ENCODE measurements around the gene PAPPA2. TPM values are rescaled to one million over a fixed set of nuclear protein-coding genes. Genes with fewer than 3 reads are reported as not detected.

Gene PAPPA2
- total RNA-seq, 1 donor from 2014 or later: 0.25 TPM

DNA sequence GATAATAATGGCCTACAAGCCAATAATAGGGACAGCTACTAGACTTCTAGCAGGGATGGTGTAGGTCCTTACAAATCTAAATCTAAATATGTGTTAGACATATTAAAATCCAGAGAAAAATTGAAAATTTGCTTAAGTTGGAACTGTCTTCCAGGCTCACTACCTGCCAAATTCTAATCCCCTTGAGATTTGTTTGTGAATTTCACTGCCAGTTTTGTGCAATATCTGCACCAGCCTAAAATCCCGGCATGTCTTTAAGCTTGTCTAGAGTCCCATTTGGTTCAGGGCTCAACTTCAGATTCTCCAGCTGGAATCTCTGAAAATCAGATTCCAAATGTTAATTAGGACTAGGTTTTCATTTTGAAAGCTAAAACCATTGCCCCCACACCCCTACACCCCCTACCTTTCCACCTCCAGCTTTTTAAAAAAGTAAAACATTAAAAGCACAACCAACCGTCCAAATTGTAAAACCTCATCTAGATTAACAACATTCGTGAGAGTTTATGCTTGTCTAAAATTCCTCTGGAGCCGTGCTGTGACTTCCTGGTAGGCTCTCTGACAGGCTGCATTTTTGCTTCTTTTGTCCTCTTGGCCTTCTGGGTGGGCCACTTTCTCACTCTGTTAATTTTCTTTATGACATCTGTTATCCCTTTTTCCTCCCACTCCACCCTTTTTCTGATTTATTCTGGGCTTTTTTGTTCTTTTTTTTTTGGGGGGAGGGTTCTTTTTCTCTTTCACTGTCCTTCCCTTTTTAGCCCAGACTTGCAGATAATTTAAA, 348.7 kb downstream of the PAPPA2 start:
- Mint-ChIP-seq H3K4me1 (peaks cover 3% of the 10 kb centered on the region), H3K27ac (no peak overlapping the region), H3K4me3 (no peak overlapping the region), H3K9me3 (peaks cover 12% of the 10 kb centered on the region), H3K36me3 (no peaks in the 10 kb centered on the region), H3K27me3 (ENCODE audit: low read depth) (peaks cover 2% of the 10 kb centered on the region)
- TF ChIP-seq, protein P1, sequence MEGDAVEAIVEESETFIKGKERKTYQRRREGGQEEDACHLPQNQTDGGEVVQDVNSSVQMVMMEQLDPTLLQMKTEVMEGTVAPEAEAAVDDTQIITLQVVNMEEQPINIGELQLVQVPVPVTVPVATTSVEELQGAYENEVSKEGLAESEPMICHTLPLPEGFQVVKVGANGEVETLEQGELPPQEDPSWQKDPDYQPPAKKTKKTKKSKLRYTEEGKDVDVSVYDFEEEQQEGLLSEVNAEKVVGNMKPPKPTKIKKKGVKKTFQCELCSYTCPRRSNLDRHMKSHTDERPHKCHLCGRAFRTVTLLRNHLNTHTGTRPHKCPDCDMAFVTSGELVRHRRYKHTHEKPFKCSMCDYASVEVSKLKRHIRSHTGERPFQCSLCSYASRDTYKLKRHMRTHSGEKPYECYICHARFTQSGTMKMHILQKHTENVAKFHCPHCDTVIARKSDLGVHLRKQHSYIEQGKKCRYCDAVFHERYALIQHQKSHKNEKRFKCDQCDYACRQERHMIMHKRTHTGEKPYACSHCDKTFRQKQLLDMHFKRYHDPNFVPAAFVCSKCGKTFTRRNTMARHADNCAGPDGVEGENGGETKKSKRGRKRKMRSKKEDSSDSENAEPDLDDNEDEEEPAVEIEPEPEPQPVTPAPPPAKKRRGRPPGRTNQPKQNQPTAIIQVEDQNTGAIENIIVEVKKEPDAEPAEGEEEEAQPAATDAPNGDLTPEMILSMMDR (IDR thresholded peaks at IDR 0.05; ENCODE audit: unreplicated experiment): no peak
- no peak for DNase-seq (ENCODE audit: low spot score in 2 of 2, unreplicated experiment in 2 of 2)

DNA sequence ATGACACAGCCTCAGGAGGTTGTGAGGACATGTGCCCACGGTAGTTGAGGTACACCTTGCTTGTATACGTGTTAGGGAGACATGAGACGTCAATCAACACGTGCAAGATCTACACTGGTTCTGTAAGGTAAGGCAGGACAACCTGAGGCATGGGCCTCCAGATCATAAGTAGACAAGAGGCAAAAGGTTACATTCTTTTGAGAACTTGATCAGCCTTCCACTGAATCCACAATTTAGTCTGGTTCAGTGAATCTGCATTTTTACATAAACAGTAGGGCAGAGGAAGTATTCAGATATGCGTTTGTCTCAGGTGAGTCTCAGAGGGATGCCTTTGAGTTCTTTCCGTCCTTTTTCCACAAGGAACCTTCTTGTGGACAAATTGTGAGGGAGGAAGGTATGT, 352.6 kb downstream of the PAPPA2 start:
- TF ChIP-seq, protein P1 (IDR thresholded peaks at IDR 0.05; ENCODE audit: unreplicated experiment): no peak
- Mint-ChIP-seq H3K9me3 (peaks cover 12% of the 10 kb centered on the region), H3K4me3 (no peak overlapping the region), H3K27me3 (ENCODE audit: low read depth) (no peaks in the 10 kb centered on the region), H3K27ac (no peak overlapping the region), H3K4me1 (peaks cover 3% of the 10 kb centered on the region), H3K36me3 (no peaks in the 10 kb centered on the region)
- no peak for DNase-seq (ENCODE audit: low spot score in 2 of 2, unreplicated experiment in 2 of 2)

DNA sequence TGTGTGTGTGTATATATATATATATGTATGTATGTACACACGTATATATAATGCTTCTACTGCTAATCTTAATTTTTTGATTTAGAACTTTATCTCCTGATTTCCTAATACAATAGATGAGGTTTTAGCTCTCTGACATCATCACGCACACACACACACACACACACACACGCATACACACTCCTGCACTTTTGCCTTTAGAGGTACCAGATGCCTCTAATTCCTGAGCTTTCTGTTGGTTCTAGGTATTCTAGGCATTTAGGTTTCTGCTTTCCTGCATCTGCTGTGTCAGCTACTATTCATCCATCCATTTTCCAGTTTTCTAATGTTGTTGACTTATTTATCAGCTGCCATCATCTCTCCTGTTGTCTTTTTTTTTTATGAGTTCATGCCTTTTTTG, 353.3 kb downstream of the PAPPA2 start:
- H3K9me3 Mint-ChIP-seq: peaks cover 12% of the 10 kb centered on the region
- TF ChIP-seq, protein P1 (IDR thresholded peaks at IDR 0.05; ENCODE audit: unreplicated experiment): no peak
- H3K4me1 Mint-ChIP-seq: peaks cover 3% of the 10 kb centered on the region
- DNase-seq (ENCODE audit: low spot score in 2 of 2, unreplicated experiment in 2 of 2): no peak
- no peak overlapping the region for H3K27ac Mint-ChIP-seq
- H3K27me3 Mint-ChIP-seq (ENCODE audit: low read depth): no peaks in the 10 kb centered on the region
- H3K4me3 Mint-ChIP-seq: no peak overlapping the region
- H3K36me3 Mint-ChIP-seq: no peaks in the 10 kb centered on the region

DNA sequence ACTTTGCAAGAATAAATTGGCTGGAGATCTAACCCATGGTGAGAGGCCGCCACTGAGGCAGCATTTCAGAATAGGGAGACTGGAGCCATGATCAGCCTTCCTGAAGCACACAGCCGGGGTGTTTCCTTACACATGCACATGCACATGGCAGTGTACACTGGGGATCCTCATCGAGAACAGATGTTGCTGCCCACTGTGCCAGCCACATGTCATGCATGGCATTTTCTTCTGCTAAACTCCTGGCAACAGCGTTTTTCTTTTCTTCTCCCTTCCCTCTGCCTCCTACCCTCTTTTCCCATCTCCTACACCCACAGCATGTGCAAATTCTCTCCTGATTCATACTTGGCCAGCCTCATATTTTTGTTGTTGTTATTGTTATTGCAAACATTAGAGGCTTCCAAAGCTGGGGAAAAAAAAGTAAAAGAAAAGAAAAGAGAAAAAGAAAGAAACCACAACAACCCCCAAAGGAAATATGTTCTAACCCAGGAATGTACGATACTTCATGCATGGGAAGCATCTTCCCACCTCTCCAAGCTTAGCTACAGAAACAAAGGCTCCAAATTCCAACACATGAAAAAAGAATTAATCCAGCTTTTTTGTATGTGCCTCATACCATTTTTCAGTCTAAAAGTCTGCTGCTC, 357.5 kb downstream of the PAPPA2 start:
- TF ChIP-seq, protein P1 (IDR thresholded peaks at IDR 0.05; ENCODE audit: unreplicated experiment): no peak
- Mint-ChIP-seq H3K4me1 (no peaks in the 10 kb centered on the region), H3K27me3 (ENCODE audit: low read depth) (no peaks in the 10 kb centered on the region), H3K27ac (no peak overlapping the region), H3K36me3 (no peaks in the 10 kb centered on the region), H3K4me3 (no peak overlapping the region), H3K9me3 (no peaks in the 10 kb centered on the region)
- DNase-seq (ENCODE audit: low spot score in 2 of 2, unreplicated experiment in 2 of 2): no peak

DNA sequence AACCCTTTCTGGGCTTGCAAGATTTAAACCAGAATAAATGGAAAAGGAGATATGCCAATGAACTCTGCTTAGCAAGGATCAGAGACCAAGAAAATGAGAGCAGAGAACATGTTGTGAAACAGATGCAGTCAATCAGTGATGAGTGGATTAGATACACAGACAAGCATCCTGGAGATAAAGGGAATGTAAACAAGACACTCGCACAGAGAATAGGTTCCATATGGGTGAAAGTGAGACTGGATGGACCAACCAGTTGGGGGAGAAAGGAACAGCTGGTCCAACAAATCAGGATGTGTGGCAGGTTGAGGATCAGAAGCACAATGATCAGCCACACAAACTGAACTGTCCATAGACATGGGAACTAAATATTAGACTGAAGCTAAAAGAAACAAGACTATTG, 363.3 kb downstream of the PAPPA2 start:
- Mint-ChIP-seq H3K27ac (no peak overlapping the region), H3K36me3 (no peaks in the 10 kb centered on the region), H3K4me1 (peaks cover 12% of the 10 kb centered on the region), H3K4me3 (no peak overlapping the region), H3K9me3 (no peaks in the 10 kb centered on the region), H3K27me3 (ENCODE audit: low read depth) (no peaks in the 10 kb centered on the region)
- TF ChIP-seq, protein P1 (IDR thresholded peaks at IDR 0.05; ENCODE audit: unreplicated experiment): no peak
- no peak for DNase-seq (ENCODE audit: low spot score in 2 of 2, unreplicated experiment in 2 of 2)

Data from mesothelial cell of epicardium (in vitro differentiated cells).